Epithelial cell of esophagus (primary cell): ENCODE data around the gene TIAM2.

Experiments used
- DNase-seq: peaks from one replicate; pipeline ENCODE4 v3.0.0; 2010; ENCODE audit warnings: low read depth
- H3K4me3 ChIP-seq: 2 replicates; pipeline ENCODE4 v1.5.1; 2011; ENCODE audit warnings: mild to moderate bottlenecking, low read length, control low read depth
- CTCF ChIP-seq: IDR thresholded peaks from 2 replicates; pipeline ENCODE4 v1.5.1; 2011; ENCODE audit warnings: low read depth, mild to moderate bottlenecking, low read length, control low read depth, inconsistent platforms; ENCODE audit not compliant: insufficient read depth; ENCODE audit errors: missing control alignments

TIAM2 gene

DNA sequence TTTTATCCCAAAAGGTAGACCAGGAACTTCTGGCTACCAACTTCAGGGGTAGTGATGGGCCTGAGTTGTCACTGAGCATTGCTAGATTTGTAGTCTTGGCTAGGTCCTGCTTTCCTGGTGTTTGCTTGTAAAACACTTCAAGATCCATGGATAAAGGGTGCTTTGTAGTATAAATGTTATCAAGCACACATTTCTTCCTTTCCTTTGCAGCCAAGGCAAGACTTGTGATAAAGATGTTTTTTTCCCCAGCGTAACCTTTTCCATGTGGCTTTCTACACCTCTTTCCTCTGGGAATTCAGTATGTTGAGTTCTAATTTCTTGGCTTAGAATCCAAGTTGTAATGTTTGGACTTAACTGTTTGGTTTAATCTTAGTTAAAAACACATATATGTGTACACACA lies 145.9 kb downstream of the TIAM2 start:
- no peak for TF ChIP-seq CTCF
- DNase-seq, result no peak
- H3K4me3 ChIP-seq, result no peak overlapping the region

- TF ChIP-seq CTCF, result no peak
- H3K4me3 ChIP-seq, result no peak overlapping the region
- DNase-seq, result no peak
Observed at GRCh38 chr6:155141512-155141911, 146.4 kb downstream of the TIAM2 start.

GRCh38 chr6:155142168-155143028 lies 147.3 kb downstream of the TIAM2 start:
- TF ChIP-seq CTCF, result no peak
- H3K4me3 ChIP-seq, result no peak overlapping the region
- no peak for DNase-seq

GRCh38 chr6:155143029-155143577 lies 148.0 kb downstream of the TIAM2 start:
- no peak for TF ChIP-seq CTCF
- no peak for DNase-seq
- H3K4me3 ChIP-seq, result no peak overlapping the region

DNA sequence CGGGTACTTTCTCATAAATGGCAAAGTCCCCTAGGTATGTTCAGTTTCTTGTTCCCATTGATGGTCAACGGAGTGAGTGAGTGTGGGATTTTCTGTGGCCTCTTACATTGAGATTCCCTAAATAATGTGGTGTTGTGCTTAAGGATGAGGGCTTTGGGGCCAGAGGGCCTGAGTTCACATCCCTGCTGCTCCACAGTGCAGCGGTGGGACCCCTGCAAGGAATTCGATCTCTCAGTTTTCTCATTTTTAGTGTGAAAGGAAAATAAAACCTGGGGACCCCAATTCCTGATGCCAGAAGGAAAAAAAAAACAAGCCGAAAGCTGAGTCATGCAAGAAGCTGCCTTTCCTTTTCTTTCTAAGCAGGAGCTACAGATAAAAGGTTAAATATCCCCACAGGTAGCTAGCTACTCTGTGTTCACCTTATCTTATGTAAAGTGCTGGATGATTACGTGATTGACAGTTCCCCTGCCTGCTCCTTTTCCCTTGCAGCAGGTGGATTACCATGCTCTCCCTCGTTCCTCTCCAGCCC lies 148.5 kb downstream of the TIAM2 start:
- DNase-seq, result no peak
- no peak overlapping the region for H3K4me3 ChIP-seq
- TF ChIP-seq CTCF, result no peak

GRCh38 chr6:155146205-155146604 lies 151.1 kb downstream of the TIAM2 start:
- no peak for DNase-seq
- no peak overlapping the region for H3K4me3 ChIP-seq
- TF ChIP-seq CTCF, result no peak
